HG03135 (cell line): ENCODE data around the gene FOXA3.

Experiments
- ATAC-seq: cut with Tn5 transposase; IDR thresholded peaks from one replicate; pipeline ENCODE4 v1.9.1; 2021; ENCODE audit warnings: mild to moderate bottlenecking, moderate library complexity; ENCODE audit not compliant: unreplicated experiment

FOXA3 gene

DNA sequence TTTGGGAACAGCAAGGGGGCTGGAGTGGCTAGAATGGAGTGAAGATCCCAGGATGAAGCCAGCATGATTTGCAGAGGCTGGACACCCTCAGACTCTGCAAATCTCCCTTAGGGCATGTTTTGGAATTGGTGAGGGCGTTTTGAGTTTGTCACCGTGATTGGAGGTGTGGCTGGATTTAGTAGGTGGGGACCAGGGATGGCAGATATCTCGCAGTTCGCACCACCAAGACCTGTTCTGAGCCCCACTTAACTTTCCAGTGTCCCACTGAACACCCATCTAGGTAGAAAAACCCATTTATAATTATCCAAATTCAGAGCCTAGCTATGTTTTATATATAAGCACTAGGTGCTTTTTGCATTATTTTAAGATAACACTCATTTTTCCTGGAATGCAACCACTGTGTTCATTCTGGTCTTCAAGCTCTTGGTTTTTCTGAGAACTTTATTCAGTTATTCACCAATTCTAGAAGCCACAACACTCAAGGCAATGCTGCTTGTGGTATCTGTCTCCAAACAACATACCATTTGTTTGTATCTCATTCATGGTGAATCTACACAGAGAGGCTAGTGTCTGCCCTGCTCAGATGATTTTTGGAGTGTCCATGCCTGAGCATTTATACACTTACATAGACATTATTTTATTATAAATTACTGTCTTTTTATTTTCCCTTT, 53.4 kb downstream of the FOXA3 start:
- no peak for ATAC-seq

GRCh38 chr19:45918721-45919120, 54.6 kb downstream of the FOXA3 start:
- ATAC-seq: no peak

- no peak for ATAC-seq
Measured at GRCh38 chr19:45919678-45920077, 55.6 kb downstream of the FOXA3 start.

GRCh38 chr19:45920458-45920857, 56.3 kb downstream of the FOXA3 start:
- ATAC-seq: no peak

- ATAC-seq: no peak
Measured at GRCh38 chr19:45922281-45922680, 58.2 kb downstream of the FOXA3 start.
